H4 (cell line): Measurements from ENCODE around the gene SAT2. TPM values are rescaled to one million over a fixed set of nuclear protein-coding genes. Genes with fewer than 3 reads are reported as not detected.

ENCODE experiments used
- total RNA-seq: library from RNA; depleted of rRNA; stranded (reverse); fragments of >200 nt; shearing (Covaris generic); gene quantifications from 2 replicates; pipeline ENCODE4 v1.2.3, GENCODE V29; 2014; rRNA removed

SAT2 gene
- total RNA-seq, 1 experiment from 2014 or later, result 45.6 TPM

Other genes starting within 250 kb of the SAT2 start
- gene TNK1, start 246.7 kb downstream of the SAT2 start, total RNA-seq, result not detected in 2 replicates
- gene PLSCR3, start 233.3 kb downstream of the SAT2 start, total RNA-seq, result 20.0 and 22.7 TPM in 2 replicates
- gene TMEM256, start 223.7 kb downstream of the SAT2 start, total RNA-seq, result 76.1 and 108 TPM in 2 replicates
- 3.1 and 3.5 TPM in 2 replicates for gene NLGN2, start 220.0 kb downstream of the SAT2 start, total RNA-seq
- gene SPEM1, start 207.5 kb downstream of the SAT2 start, total RNA-seq, result not detected in 2 replicates
- not detected in 2 replicates for gene SPEM2, start 202.2 kb downstream of the SAT2 start, total RNA-seq
- not detected in 2 replicates for gene SPEM3, start 199.0 kb downstream of the SAT2 start, total RNA-seq
- gene TMEM102, start 192.4 kb downstream of the SAT2 start, total RNA-seq, result 0.81 and 2.0 TPM in 2 replicates
- not detected in 2 replicates for gene FGF11, start 188.3 kb downstream of the SAT2 start, total RNA-seq
- 4.4 and 6.3 TPM in 2 replicates for gene CHRNB1, start 182.8 kb downstream of the SAT2 start, total RNA-seq
- gene ZBTB4, start 148.2 kb downstream of the SAT2 start, total RNA-seq, result 4.5 and 7.5 TPM in 2 replicates
- not detected in 2 replicates for gene SLC35G6, start 146.4 kb downstream of the SAT2 start, total RNA-seq
- 9.9 and 11.3 TPM in 2 replicates for gene POLR2A, start 143.5 kb downstream of the SAT2 start, total RNA-seq
- gene TNFSF12, start 78.8 kb downstream of the SAT2 start, total RNA-seq, result 2.4 TPM in 1 of 2 replicates, not detected in the other
- 0.43 TPM in 1 of 2 replicates, not detected in the other for gene TNFSF13, start 69.1 kb downstream of the SAT2 start, total RNA-seq
- 59.5 and 61.3 TPM in 2 replicates for gene SENP3, start 65.9 kb downstream of the SAT2 start, total RNA-seq
- 19.9 and 21.6 TPM in 2 replicates for gene CD68, start 48.2 kb downstream of the SAT2 start, total RNA-seq
- 146 and 193 TPM in 2 replicates for gene MPDU1, start 44.0 kb downstream of the SAT2 start, total RNA-seq
- gene SOX15, start 37.7 kb downstream of the SAT2 start, total RNA-seq, result not detected in 2 replicates
- gene FXR2, start 12.9 kb downstream of the SAT2 start, total RNA-seq, result 11.4 and 16.5 TPM in 2 replicates
- not detected in 2 replicates for gene SHBG, start 2.3 kb upstream of the SAT2 start, total RNA-seq
- gene ATP1B2, start 23.1 kb upstream of the SAT2 start, total RNA-seq, result not detected in 2 replicates
- 35.9 and 43.7 TPM in 2 replicates for gene TP53, start 59.7 kb upstream of the SAT2 start, total RNA-seq
- gene WRAP53, start 60.7 kb upstream of the SAT2 start, total RNA-seq, result 9.9 and 15.8 TPM in 2 replicates
- gene EFNB3, start 77.4 kb upstream of the SAT2 start, total RNA-seq, result 5.6 and 6.2 TPM in 2 replicates
- gene DNAH2, start 89.9 kb upstream of the SAT2 start, total RNA-seq, result 0.10 and 0.12 TPM in 2 replicates
- 0.21 and 4.1 TPM in 2 replicates for gene KDM6B, start 206.4 kb upstream of the SAT2 start, total RNA-seq
- gene TMEM88, start 227.2 kb upstream of the SAT2 start, total RNA-seq, result not detected in 2 replicates
- 70.3 and 104 TPM in 2 replicates for gene NAA38, start 229.7 kb upstream of the SAT2 start, total RNA-seq
- 4.0 and 7.5 TPM in 2 replicates for gene CYB5D1, start 230.2 kb upstream of the SAT2 start, total RNA-seq